ENCODE results near the gene PAIP2B. TPM values are rescaled to one million over a fixed set of nuclear protein-coding genes. Genes with fewer than 3 reads are reported as not detected.
"Not testable (repeated sequence)": the region's sequence is repeated elsewhere in the genome, so short reads cannot be mapped to it uniquely, and the experiment has no call there.

The PAIP2B gene
- total RNA-seq, 1 experiment from 2014 or later: 1.4 TPM

GRCh38 chr2:71181316-71181715 lies 45.6 kb downstream of the PAIP2B start:
- Histone ChIP-seq H3K4me1 (ENCODE audit: control insufficient read depth, insufficient read depth, low read length) (no peaks in the 10 kb centered on the region), H3K27ac (ENCODE audit: low read length) (no peak overlapping the region), H3K4me3 (ENCODE audit: low read depth in 2 of 2, low read length in 2 of 2) (no peak overlapping the region), H3K27me3 (ENCODE audit: control insufficient read depth, insufficient read depth, low read length) (no peaks in the 10 kb centered on the region), H3K36me3 (ENCODE audit: control insufficient read depth, insufficient read depth, low read length) (no peaks in the 10 kb centered on the region), H3K9me3 (ENCODE audit: control insufficient read depth, insufficient read depth, low read depth, low read length) (no peaks in the 10 kb centered on the region)
- DNase-seq (ENCODE audit: low read depth, low spot score): no peak
- BruUV-seq (replicated peaks): no TSS peak
- in situ Hi-C loops (cut with HindIII; ENCODE audit: low pct_unique_long_range_greater_than_20kb, low sequenced_read_pairs) (no loop called here), intact Hi-C loops (cut with micrococcal nuclease; ENCODE audit: unreplicated experiment) (no loop called here)
- ATAC-seq: no peak
- CTCF ChIA-PET: no interaction called here
- POLR2A ChIA-PET: no interaction called here
- TF ChIP-seq TCF7L2 (IDR thresholded peaks at IDR 0.05; ENCODE audit: low read depth, low read length): no peak
- TF ChIP-seq, protein P1, sequence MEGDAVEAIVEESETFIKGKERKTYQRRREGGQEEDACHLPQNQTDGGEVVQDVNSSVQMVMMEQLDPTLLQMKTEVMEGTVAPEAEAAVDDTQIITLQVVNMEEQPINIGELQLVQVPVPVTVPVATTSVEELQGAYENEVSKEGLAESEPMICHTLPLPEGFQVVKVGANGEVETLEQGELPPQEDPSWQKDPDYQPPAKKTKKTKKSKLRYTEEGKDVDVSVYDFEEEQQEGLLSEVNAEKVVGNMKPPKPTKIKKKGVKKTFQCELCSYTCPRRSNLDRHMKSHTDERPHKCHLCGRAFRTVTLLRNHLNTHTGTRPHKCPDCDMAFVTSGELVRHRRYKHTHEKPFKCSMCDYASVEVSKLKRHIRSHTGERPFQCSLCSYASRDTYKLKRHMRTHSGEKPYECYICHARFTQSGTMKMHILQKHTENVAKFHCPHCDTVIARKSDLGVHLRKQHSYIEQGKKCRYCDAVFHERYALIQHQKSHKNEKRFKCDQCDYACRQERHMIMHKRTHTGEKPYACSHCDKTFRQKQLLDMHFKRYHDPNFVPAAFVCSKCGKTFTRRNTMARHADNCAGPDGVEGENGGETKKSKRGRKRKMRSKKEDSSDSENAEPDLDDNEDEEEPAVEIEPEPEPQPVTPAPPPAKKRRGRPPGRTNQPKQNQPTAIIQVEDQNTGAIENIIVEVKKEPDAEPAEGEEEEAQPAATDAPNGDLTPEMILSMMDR (IDR thresholded peaks at IDR 0.05): no peak
- TF ChIP-seq SIN3A (IDR thresholded peaks at IDR 0.05; ENCODE audit: borderline replicate concordance, insufficient read depth, low read depth, low read length): no peak
- TF ChIP-seq POLR2AphosphoS5 (IDR thresholded peaks at IDR 0.05; ENCODE audit: low read depth, low read length): no peak
- TF ChIP-seq, protein P2, sequence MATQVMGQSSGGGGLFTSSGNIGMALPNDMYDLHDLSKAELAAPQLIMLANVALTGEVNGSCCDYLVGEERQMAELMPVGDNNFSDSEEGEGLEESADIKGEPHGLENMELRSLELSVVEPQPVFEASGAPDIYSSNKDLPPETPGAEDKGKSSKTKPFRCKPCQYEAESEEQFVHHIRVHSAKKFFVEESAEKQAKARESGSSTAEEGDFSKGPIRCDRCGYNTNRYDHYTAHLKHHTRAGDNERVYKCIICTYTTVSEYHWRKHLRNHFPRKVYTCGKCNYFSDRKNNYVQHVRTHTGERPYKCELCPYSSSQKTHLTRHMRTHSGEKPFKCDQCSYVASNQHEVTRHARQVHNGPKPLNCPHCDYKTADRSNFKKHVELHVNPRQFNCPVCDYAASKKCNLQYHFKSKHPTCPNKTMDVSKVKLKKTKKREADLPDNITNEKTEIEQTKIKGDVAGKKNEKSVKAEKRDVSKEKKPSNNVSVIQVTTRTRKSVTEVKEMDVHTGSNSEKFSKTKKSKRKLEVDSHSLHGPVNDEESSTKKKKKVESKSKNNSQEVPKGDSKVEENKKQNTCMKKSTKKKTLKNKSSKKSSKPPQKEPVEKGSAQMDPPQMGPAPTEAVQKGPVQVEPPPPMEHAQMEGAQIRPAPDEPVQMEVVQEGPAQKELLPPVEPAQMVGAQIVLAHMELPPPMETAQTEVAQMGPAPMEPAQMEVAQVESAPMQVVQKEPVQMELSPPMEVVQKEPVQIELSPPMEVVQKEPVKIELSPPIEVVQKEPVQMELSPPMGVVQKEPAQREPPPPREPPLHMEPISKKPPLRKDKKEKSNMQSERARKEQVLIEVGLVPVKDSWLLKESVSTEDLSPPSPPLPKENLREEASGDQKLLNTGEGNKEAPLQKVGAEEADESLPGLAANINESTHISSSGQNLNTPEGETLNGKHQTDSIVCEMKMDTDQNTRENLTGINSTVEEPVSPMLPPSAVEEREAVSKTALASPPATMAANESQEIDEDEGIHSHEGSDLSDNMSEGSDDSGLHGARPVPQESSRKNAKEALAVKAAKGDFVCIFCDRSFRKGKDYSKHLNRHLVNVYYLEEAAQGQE (IDR thresholded peaks at IDR 0.05; ENCODE audit: insufficient read depth in 1 of 2, low read depth in 2 of 2, low read length in 1 of 2): no peak

DNA sequence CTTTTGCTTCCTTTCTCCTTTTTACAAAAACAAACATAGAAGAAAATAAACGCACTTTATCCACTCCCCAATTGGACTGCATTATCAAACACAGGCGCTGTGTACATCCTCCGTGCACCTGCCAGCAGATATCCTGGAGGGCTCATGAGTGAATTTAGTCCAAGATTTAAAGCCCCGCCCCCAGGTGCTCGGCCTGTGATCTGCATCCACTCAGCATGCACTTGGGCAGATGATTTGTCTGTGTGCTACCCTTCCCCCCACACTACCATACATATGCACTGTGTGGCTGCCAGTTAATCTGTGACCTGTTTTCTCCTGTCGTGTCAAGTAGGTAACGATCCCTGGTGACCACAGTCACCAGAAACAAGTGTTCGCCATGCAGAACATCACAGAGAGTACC lies 48.1 kb downstream of the PAIP2B start:
- POLR2A ChIA-PET; H3K4me1 ChIP-seq (ENCODE audit: control insufficient read depth, insufficient read depth, low read length); H3K27ac ChIP-seq (ENCODE audit: low read length); in situ Hi-C loops (cut with HindIII; ENCODE audit: low pct_unique_long_range_greater_than_20kb, low sequenced_read_pairs); ATAC-seq; H3K4me3 ChIP-seq (ENCODE audit: low read depth in 2 of 2, low read length in 2 of 2); BruUV-seq (replicated peaks); CTCF ChIA-PET; H3K27me3 ChIP-seq (ENCODE audit: control insufficient read depth, insufficient read depth, low read length); H3K9me3 ChIP-seq (ENCODE audit: control insufficient read depth, insufficient read depth, low read depth, low read length); intact Hi-C loops (cut with micrococcal nuclease; ENCODE audit: unreplicated experiment); H3K36me3 ChIP-seq (ENCODE audit: control insufficient read depth, insufficient read depth, low read length); DNase-seq (ENCODE audit: low read depth, low spot score): not testable (repeated sequence)

DNA sequence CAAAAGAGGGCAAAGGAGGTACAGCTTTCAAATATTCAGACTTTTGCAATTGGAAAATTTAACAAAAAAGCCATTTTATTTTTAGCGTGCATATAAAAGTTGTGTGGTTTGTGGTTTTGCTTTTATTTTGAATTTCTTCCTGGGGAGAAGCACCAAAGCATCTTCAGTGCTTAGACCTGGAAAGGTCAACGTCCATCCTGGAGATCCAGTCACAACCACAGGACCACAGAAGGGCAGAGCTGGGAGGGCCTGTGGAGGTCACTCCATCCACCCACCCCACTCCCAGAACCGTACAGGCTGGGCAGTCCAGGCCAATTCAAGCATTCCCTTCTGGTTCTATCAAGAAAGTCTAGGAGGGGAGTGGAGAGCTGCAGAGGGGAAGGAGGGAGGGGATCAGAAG lies 52.7 kb downstream of the PAIP2B start:
- no peak overlapping the region for H3K27ac ChIP-seq (ENCODE audit: low read length)
- CTCF ChIA-PET: no interaction called here

More for the DNA sequence above, 52.7 kb downstream of the PAIP2B start:
- Histone ChIP-seq H3K4me3 (ENCODE audit: low read depth in 2 of 2, low read length in 2 of 2) (no peak overlapping the region), H3K27me3 (ENCODE audit: control insufficient read depth, insufficient read depth, low read length) (no peaks in the 10 kb centered on the region), H3K4me1 (ENCODE audit: control insufficient read depth, insufficient read depth, low read length) (no peaks in the 10 kb centered on the region), H3K36me3 (ENCODE audit: control insufficient read depth, insufficient read depth, low read length) (no peaks in the 10 kb centered on the region), H3K9me3 (ENCODE audit: control insufficient read depth, insufficient read depth, low read depth, low read length) (no peaks in the 10 kb centered on the region)
- in situ Hi-C loops (cut with HindIII; ENCODE audit: low pct_unique_long_range_greater_than_20kb, low sequenced_read_pairs) (no loop called here), intact Hi-C loops (cut with micrococcal nuclease; ENCODE audit: unreplicated experiment) (no loop called here)
- POLR2A ChIA-PET: no interaction called here
- no peak for DNase-seq (ENCODE audit: low read depth, low spot score)
- no TSS peak for BruUV-seq (replicated peaks)
- no peak for ATAC-seq
- TF ChIP-seq POLR2AphosphoS5 (IDR thresholded peaks at IDR 0.05; ENCODE audit: low read depth, low read length): no peak
- TF ChIP-seq, protein P2 (IDR thresholded peaks at IDR 0.05; ENCODE audit: insufficient read depth in 1 of 2, low read depth in 2 of 2, low read length in 1 of 2): no peak
- no peak for TF ChIP-seq SIN3A (IDR thresholded peaks at IDR 0.05; ENCODE audit: borderline replicate concordance, insufficient read depth, low read depth, low read length)
- TF ChIP-seq, protein P1 (IDR thresholded peaks at IDR 0.05): no peak
- no peak for TF ChIP-seq TCF7L2 (IDR thresholded peaks at IDR 0.05; ENCODE audit: low read depth, low read length)

Data from Panc1 (cell line).